Measurements from ENCODE around the gene NAP1L1.

NAP1L1 gene

DNA sequence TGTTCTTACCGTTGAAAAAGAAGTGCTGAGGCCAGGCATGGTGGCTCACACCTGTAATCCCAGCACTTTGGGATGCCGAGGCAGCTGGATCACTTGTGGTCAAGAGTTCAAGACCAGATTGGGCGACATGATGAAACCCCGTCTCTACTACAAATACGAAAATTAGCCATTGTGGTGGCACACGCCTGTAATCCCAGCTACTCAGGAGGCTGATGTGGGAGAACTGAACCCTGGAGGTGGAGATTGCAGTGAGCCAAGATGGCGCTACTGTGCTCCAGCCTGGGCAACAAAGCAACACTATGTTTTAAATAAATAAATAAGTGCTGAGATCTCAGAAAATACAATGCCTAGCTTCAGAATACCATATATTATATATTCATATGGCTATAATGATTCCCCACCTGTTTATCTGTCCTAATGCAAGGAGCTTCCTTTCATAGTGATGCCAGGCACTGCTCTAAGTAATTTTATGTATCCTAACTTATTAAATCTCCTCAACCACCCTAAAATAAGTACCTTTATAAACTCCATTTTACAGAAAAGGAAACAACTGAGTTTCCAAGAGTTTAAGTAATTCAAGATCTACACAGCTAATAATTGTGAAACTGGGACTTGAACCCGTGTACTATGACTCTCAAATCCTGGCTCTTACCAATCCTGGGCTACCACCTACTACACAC is 60.2 kb downstream of the NAP1L1 start:
- no peak for DNase-seq (ENCODE audit: low read depth, low spot score)
- no peak overlapping the region for H3K4me3 ChIP-seq (ENCODE audit: low read depth, low read length)
- ChIA-PET CTCF (interaction anchor here (1.6 to 11.7 kb wide), 2 partner anchors 16 to 497 kb away, joined by 3 to 130 read pairs; no protein-coding TSS in a partner anchor), POLR2A (interaction anchor here (0.6 to 1.6 kb wide), 6 partner anchors 209 to 761 kb away, joined by 3 to 5 read pairs (median 4); no protein-coding TSS in a partner anchor)
- TF ChIP-seq, protein P1, sequence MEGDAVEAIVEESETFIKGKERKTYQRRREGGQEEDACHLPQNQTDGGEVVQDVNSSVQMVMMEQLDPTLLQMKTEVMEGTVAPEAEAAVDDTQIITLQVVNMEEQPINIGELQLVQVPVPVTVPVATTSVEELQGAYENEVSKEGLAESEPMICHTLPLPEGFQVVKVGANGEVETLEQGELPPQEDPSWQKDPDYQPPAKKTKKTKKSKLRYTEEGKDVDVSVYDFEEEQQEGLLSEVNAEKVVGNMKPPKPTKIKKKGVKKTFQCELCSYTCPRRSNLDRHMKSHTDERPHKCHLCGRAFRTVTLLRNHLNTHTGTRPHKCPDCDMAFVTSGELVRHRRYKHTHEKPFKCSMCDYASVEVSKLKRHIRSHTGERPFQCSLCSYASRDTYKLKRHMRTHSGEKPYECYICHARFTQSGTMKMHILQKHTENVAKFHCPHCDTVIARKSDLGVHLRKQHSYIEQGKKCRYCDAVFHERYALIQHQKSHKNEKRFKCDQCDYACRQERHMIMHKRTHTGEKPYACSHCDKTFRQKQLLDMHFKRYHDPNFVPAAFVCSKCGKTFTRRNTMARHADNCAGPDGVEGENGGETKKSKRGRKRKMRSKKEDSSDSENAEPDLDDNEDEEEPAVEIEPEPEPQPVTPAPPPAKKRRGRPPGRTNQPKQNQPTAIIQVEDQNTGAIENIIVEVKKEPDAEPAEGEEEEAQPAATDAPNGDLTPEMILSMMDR (IDR thresholded peaks at IDR 0.05; ENCODE audit: insufficient read depth, low read length, missing control alignments) = no peak

DNA sequence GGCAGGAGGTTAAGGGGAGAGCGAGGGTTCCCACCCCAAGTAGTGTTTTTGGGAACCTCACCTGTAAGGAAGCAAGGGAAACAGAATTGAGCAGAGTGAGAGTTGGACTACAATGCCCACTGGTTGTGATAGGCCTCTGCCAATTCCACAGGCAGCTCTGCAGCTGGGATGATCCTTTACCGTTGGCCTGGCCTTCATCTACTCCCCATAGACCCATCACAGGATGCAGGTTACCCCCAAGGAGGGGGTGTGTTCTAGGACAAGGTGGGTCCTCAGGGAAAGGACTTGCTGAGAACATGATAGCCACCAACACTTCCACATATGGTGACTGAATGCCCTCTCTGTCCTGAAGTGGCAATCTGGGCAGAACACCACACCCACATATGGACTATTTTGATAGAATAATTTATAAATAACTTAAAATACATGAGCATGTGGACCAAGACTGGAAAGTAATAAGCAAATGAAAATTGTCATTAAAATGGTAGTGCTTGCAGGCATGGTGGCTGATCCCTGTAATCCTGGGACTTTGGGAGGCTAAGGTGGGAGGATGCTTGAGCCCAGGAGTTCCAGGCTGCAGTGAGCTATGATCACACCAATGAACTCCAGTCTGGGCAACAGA is 61.3 kb downstream of the NAP1L1 start:
- TF ChIP-seq, protein P1 (IDR thresholded peaks at IDR 0.05; ENCODE audit: insufficient read depth, low read length, missing control alignments) = no peak
- CTCF ChIA-PET = no interaction called here
- POLR2A ChIA-PET = interaction anchor here (0.6 to 1.6 kb wide), 3 partner anchors 256 to 495 kb away, joined by 3 to 4 read pairs (median 3); no protein-coding TSS in a partner anchor
- no peak overlapping the region for H3K4me3 ChIP-seq (ENCODE audit: low read depth, low read length)
- DNase-seq (ENCODE audit: low read depth, low spot score) = no peak

DNA sequence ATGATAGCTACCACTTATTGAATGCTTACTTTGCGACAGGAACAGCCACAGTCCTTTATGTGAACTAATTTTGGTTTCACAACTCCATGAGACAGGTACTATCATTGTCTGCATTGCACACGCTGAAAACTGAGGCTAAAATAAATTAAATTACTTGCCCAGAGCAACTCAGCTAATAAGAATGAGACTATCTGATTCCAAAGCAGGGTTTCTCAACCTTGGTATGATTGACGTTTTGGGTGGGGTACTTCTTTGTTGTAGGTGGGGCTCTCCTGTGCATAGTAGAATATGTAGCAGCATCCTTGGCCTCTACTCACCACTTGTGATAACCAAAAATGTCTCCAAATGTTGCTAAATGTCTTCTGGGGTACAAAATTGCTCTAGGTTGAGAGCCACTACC is 62.0 kb downstream of the NAP1L1 start:
- TF ChIP-seq, protein P1 (IDR thresholded peaks at IDR 0.05; ENCODE audit: insufficient read depth, low read length, missing control alignments) = no peak
- H3K4me3 ChIP-seq (ENCODE audit: low read depth, low read length) = no peak overlapping the region
- ChIA-PET CTCF (no interaction called here), POLR2A (interaction anchor here (2.2 kb wide), 1 partner anchor 9 kb away, joined by 22 read pairs; the partner anchor contains the start of gene PHLDA1)
- no peak for DNase-seq (ENCODE audit: low read depth, low spot score)

DNA sequence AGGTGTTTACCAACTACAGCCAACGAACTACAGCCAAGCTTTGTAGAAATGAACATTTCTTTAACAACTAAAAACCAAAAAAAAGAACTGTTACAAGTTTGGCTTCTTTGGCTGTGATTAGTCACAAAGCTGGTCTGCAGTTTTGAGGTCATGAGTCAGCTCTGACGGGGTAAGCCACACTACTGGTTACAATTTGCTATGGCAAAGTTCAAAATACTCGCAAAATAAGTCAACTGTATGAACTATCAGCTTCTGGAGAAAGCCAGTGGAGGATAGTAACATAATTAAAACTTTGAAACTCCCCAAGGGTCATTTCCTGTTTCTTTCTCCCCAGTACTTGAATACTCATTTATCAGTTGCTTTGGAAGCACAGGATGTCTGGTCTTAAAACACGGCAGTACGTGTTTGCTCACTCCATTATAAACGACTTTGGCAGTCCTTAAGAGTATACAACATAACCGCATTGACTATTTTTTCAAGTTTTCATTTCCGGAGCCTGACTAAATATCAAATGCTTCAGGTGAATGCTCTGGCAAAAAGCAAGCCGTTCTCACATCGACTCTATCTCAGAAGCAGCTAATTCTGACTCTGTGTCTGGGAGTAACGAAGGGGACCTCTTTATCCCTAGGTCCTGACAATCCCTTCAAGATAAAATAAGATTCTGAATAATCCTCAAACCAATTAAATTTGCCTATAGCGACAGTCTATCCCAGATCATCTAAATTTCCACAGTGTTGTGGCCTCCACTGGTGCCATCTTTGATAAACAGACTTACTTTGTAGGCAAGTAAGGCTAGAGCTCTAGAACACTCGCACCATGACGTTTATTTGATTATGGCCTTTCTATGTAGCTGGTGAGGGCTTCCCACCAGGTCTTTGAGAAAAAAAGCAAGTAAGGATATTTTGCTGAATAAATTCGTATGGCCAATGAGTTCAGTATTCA is 63.5 kb downstream of the NAP1L1 start:
- ChIA-PET POLR2A (interaction anchor here (0.9 to 2.2 kb wide), 4 partner anchors 10 to 364 kb away, joined by 4 to 22 read pairs (median 4); partner anchors contain the start of gene PHLDA1), CTCF (no interaction called here)
- DNase-seq (ENCODE audit: low read depth, low spot score) = peak; percentile 90
- no peak overlapping the region for H3K4me3 ChIP-seq (ENCODE audit: low read depth, low read length)
- TF ChIP-seq, protein P1 (IDR thresholded peaks at IDR 0.05; ENCODE audit: insufficient read depth, low read length, missing control alignments) = no peak

DNA sequence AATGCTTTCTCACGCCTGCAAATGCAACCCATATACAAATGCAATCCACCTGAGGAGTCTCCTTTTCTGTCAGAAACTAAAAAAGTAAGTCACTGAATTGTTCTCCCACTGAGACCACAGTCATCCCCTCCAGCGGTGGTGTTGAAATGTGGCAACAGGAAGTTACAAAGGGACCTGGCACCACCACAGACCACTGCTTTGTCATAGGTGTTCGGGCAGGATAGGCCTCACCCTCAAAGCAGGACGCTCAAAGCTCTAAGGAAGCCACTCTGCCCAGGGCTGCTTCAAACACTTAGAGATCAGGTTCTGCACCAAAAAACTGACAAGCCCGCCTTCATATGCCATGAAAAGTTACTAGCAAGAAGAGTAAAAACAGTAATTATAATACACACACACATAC is 64.2 kb downstream of the NAP1L1 start:
- ChIA-PET POLR2A (interaction anchor here (0.9 to 2.2 kb wide), 4 partner anchors 9 to 364 kb away, joined by 4 to 22 read pairs (median 4); partner anchors contain the start of gene PHLDA1), CTCF (no interaction called here)
- TF ChIP-seq, protein P1 (IDR thresholded peaks at IDR 0.05; ENCODE audit: insufficient read depth, low read length, missing control alignments) = no peak
- no peak for DNase-seq (ENCODE audit: low read depth, low spot score)
- H3K4me3 ChIP-seq (ENCODE audit: low read depth, low read length) = no peak overlapping the region

Measured in AG04449 (cell line).